Measurements from ENCODE around the gene FAM25G. TPM values are rescaled to one million over a fixed set of nuclear protein-coding genes. Genes with fewer than 3 reads are reported as not detected.

FAM25G gene
- total RNA-seq, 1 experiment from 2014 or later: not detected

- TF ChIP-seq TCF7L2 (IDR thresholded peaks at IDR 0.05; ENCODE audit: low read depth, low read length) (no peak), POLR2AphosphoS5 (IDR thresholded peaks at IDR 0.05; ENCODE audit: low read depth, low read length) (no peak), REST (IDR thresholded peaks at IDR 0.05; ENCODE audit: insufficient read depth in 1 of 2, low read depth in 2 of 2, low read length in 1 of 2) (no peak), CTCF (IDR thresholded peaks at IDR 0.05) (no peak), SIN3A (IDR thresholded peaks at IDR 0.05; ENCODE audit: borderline replicate concordance, insufficient read depth, low read depth, low read length) (no peak)
- H3K9me3 ChIP-seq (ENCODE audit: control insufficient read depth, insufficient read depth, low read depth, low read length): no peaks in the 10 kb centered on the region
- no peak overlapping the region for H3K27ac ChIP-seq (ENCODE audit: low read length)
- peak; percentile 33; the same call in 1 of the 2 replicates for ATAC-seq
- H3K27me3 ChIP-seq (ENCODE audit: control insufficient read depth, insufficient read depth, low read length): no peaks in the 10 kb centered on the region
- ChIA-PET POLR2A (no interaction called here), CTCF (no interaction called here)
- in situ Hi-C loops (cut with HindIII; ENCODE audit: low pct_unique_long_range_greater_than_20kb, low sequenced_read_pairs) (no loop called here), intact Hi-C loops (cut with micrococcal nuclease; ENCODE audit: unreplicated experiment) (no loop called here)
- DNase-seq (ENCODE audit: low read depth, low spot score): no peak
- no TSS peak for BruUV-seq (replicated peaks)
- H3K36me3 ChIP-seq (ENCODE audit: control insufficient read depth, insufficient read depth, low read length): no peaks in the 10 kb centered on the region
- no peak overlapping the region for H3K4me3 ChIP-seq (ENCODE audit: low read depth in 2 of 2, low read length in 2 of 2)
- H3K4me1 ChIP-seq (ENCODE audit: control insufficient read depth, insufficient read depth, low read length): 0 out of 2 replicates have a peak, but pooled peaks cover 3% of the 10 kb centered on the region
Measured at GRCh38 chr10:47454008-47454779, 37.3 kb downstream of the FAM25G start.

- in situ Hi-C loops (cut with HindIII; ENCODE audit: low pct_unique_long_range_greater_than_20kb, low sequenced_read_pairs): no loop called here
Measured at GRCh38 chr10:47453141-47454007, 38.1 kb downstream of the FAM25G start.

More at GRCh38 chr10:47453141-47454007, 38.1 kb downstream of the FAM25G start:
- Histone ChIP-seq H3K27ac (ENCODE audit: low read length) (no peak overlapping the region), H3K9me3 (ENCODE audit: control insufficient read depth, insufficient read depth, low read depth, low read length) (no peaks in the 10 kb centered on the region), H3K4me1 (ENCODE audit: control insufficient read depth, insufficient read depth, low read length) (0 out of 2 replicates have a peak, but pooled peaks cover 3% of the 10 kb centered on the region), H3K4me3 (ENCODE audit: low read depth in 2 of 2, low read length in 2 of 2) (no peak overlapping the region), H3K27me3 (ENCODE audit: control insufficient read depth, insufficient read depth, low read length) (no peaks in the 10 kb centered on the region), H3K36me3 (ENCODE audit: control insufficient read depth, insufficient read depth, low read length) (no peaks in the 10 kb centered on the region)
- CTCF ChIA-PET: no interaction called here
- no peak for DNase-seq (ENCODE audit: low read depth, low spot score)
- POLR2A ChIA-PET: interaction anchor here (0.5 kb wide), 1 partner anchor 440 kb away, joined by 10 read pairs; no protein-coding TSS in a partner anchor
- no TSS peak for BruUV-seq (replicated peaks)
- ATAC-seq: no peak
- TF ChIP-seq TCF7L2 (IDR thresholded peaks at IDR 0.05; ENCODE audit: low read depth, low read length) (no peak), SIN3A (IDR thresholded peaks at IDR 0.05; ENCODE audit: borderline replicate concordance, insufficient read depth, low read depth, low read length) (no peak), REST (IDR thresholded peaks at IDR 0.05; ENCODE audit: insufficient read depth in 1 of 2, low read depth in 2 of 2, low read length in 1 of 2) (no peak), CTCF (IDR thresholded peaks at IDR 0.05) (no peak), POLR2AphosphoS5 (IDR thresholded peaks at IDR 0.05; ENCODE audit: low read depth, low read length) (no peak)
- intact Hi-C loops (cut with micrococcal nuclease; ENCODE audit: unreplicated experiment): no loop called here
